HFFc6 (cell line): ENCODE data around the gene TRIM7. TPM values are rescaled to one million over a fixed set of nuclear protein-coding genes. Genes with fewer than 3 reads are reported as not detected.

Source experiments
- DNase-seq: peaks from one replicate; pipeline ENCODE4 v3.0.0-alpha.2; 2018
- H3K27ac Mint-ChIP-seq: 2 replicates; pipeline ENCODE4 v1.8.0; 2020; ENCODE audit warnings: mild to moderate bottlenecking, mixed read lengths
- H3K27me3 Mint-ChIP-seq: 2 replicates; pipeline ENCODE4 v1.8.0; 2021; ENCODE audit warnings: mild to moderate bottlenecking, moderate library complexity, mixed read lengths; ENCODE audit not compliant: insufficient read depth
- H3K36me3 Mint-ChIP-seq: 2 replicates; pipeline ENCODE4 v1.8.0; 2021; ENCODE audit warnings: low read depth, mixed read lengths
- H3K4me1 Mint-ChIP-seq: 2 replicates; pipeline ENCODE4 v1.8.0; 2020; ENCODE audit warnings: low read depth, mixed read lengths
- H3K4me3 Mint-ChIP-seq: 2 replicates; pipeline ENCODE4 v1.8.0; 2020; ENCODE audit warnings: mild to moderate bottlenecking, moderate library complexity, mixed read lengths
- H3K9me3 Mint-ChIP-seq: 2 replicates; pipeline ENCODE4 v1.8.0; 2020; ENCODE audit warnings: mild to moderate bottlenecking, mixed read lengths
- CTCF ChIP-seq: fragments of 200-600 bp; sonication (generic); IDR thresholded peaks from 2 replicates; pipeline ENCODE4 v1.5.0; 2021; ENCODE audit warnings: antibody characterized with exemption, mild to moderate bottlenecking
- total RNA-seq, 6 experiments: library from RNA; stranded (reverse); fragmentation: NEBNext Ultra II Directional; extraction: Animal tissue kit (Norgen Biotek cat#: 25700); gene quantifications; 2 replicates in 1 of 6; 3 replicates in 5 of 6; pipeline ENCODE4 v1.2.3, GENCODE V29; 2021

TRIM7 gene
- total RNA-seq, 6 experiments from 2014 or later = 2.8 to 7.5 (median 5.3) TPM

GRCh38 chr5:181230551-181230950 lies 25.6 kb upstream of the TRIM7 start:
- H3K4me3 Mint-ChIP-seq = no peak overlapping the region
- no peak overlapping the region for H3K27ac Mint-ChIP-seq
- TF ChIP-seq CTCF = no peak

GRCh38 chr5:181229996-181230395 lies 25.0 kb upstream of the TRIM7 start:
- no peak for DNase-seq
- peaks cover 9% of the 10 kb centered on the region for H3K36me3 Mint-ChIP-seq
- peaks cover 13% of the 10 kb centered on the region for H3K4me1 Mint-ChIP-seq
- H3K27me3 Mint-ChIP-seq = peaks cover 13% of the 10 kb centered on the region
- no peak overlapping the region for H3K4me3 Mint-ChIP-seq
- H3K27ac Mint-ChIP-seq = no peak overlapping the region
- no peaks in the 10 kb centered on the region; the same call in 1 of the 2 replicates for H3K9me3 Mint-ChIP-seq
- TF ChIP-seq CTCF = no peak

More at GRCh38 chr5:181230551-181230950, 25.6 kb upstream of the TRIM7 start:
- H3K36me3 Mint-ChIP-seq = peaks cover 9% of the 10 kb centered on the region
- no peak for DNase-seq
- peaks cover 8% of the 10 kb centered on the region for H3K4me1 Mint-ChIP-seq
- peaks cover 13% of the 10 kb centered on the region for H3K27me3 Mint-ChIP-seq
- H3K9me3 Mint-ChIP-seq = no peaks in the 10 kb centered on the region; the same call in 1 of the 2 replicates

GRCh38 chr5:181224390-181225229 lies 19.6 kb upstream of the TRIM7 start:
- Mint-ChIP-seq H3K4me3 (peak overlapping the region; percentile 96), H3K27me3 (peaks cover 11% of the 10 kb centered on the region), H3K36me3 (peaks cover under 1% of the 10 kb centered on the region), H3K27ac (peak overlapping the region; percentile 98), H3K4me1 (peaks cover 42% of the 10 kb centered on the region), H3K9me3 (no peaks in the 10 kb centered on the region; the same call in 1 of the 2 replicates)
- TF ChIP-seq CTCF = no peak
- no peak for DNase-seq

- no peaks in the 10 kb centered on the region; the same call in 1 of the 2 replicates for H3K9me3 Mint-ChIP-seq
- H3K36me3 Mint-ChIP-seq = no peaks in the 10 kb centered on the region; the same call in 1 of the 2 replicates
- peaks cover 42% of the 10 kb centered on the region for H3K4me1 Mint-ChIP-seq
Observed at GRCh38 chr5:181223729-181224389, 18.9 kb upstream of the TRIM7 start.

More at GRCh38 chr5:181223729-181224389, 18.9 kb upstream of the TRIM7 start:
- peak overlapping the region; percentile 98 for H3K27ac Mint-ChIP-seq
- H3K27me3 Mint-ChIP-seq = peaks cover 11% of the 10 kb centered on the region
- no peak for TF ChIP-seq CTCF
- H3K4me3 Mint-ChIP-seq = peak overlapping the region; percentile 96
- no peak for DNase-seq
